Measurements from ENCODE around the gene CASP10. TPM values are rescaled to one million over a fixed set of nuclear protein-coding genes. Genes with fewer than 3 reads are reported as not detected.

CASP10 gene
- total RNA-seq, 2 experiments from 2014 or later = 18.3 to 22.6 TPM

DNA sequence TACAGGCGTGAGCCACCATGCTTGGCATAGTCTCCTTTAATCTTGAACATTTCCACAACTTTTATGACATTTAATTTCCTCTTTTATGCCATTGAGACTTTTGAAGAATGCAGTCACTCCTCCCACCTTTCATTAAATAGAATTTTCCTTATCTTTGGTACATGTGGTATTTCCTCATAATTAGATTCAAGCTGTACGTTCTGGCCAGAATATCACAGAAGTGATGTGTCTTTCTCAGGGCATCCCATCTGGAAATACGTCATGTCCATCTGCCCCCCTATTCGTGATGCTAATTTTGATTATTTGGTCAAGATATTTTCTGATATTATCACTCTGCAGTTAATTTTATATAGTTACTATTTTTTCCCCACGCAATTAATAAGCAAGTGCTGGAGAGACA, 16.9 kb downstream of the CASP10 start:
- H3K36me3 Mint-ChIP-seq (ENCODE audit: low read depth) = peaks cover 35% of the 10 kb centered on the region
- ATAC-seq (no peak), DNase-seq (no peak)
- peaks cover 34% of the 10 kb centered on the region for H3K4me1 Mint-ChIP-seq (ENCODE audit: low read depth)
- no peak overlapping the region for H3K4me3 Mint-ChIP-seq
- intact Hi-C loops (cut with micrococcal nuclease) = no loop called here
- H3K27ac Mint-ChIP-seq = no peak overlapping the region
- no peaks in the 10 kb centered on the region for H3K27me3 Mint-ChIP-seq
- ChIA-PET POLR2A (no interaction called here), CTCF (no interaction called here)
- TF ChIP-seq, protein P1, sequence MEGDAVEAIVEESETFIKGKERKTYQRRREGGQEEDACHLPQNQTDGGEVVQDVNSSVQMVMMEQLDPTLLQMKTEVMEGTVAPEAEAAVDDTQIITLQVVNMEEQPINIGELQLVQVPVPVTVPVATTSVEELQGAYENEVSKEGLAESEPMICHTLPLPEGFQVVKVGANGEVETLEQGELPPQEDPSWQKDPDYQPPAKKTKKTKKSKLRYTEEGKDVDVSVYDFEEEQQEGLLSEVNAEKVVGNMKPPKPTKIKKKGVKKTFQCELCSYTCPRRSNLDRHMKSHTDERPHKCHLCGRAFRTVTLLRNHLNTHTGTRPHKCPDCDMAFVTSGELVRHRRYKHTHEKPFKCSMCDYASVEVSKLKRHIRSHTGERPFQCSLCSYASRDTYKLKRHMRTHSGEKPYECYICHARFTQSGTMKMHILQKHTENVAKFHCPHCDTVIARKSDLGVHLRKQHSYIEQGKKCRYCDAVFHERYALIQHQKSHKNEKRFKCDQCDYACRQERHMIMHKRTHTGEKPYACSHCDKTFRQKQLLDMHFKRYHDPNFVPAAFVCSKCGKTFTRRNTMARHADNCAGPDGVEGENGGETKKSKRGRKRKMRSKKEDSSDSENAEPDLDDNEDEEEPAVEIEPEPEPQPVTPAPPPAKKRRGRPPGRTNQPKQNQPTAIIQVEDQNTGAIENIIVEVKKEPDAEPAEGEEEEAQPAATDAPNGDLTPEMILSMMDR (IDR thresholded peaks at IDR 0.05) = no peak
- no peaks in the 10 kb centered on the region for H3K9me3 Mint-ChIP-seq

DNA sequence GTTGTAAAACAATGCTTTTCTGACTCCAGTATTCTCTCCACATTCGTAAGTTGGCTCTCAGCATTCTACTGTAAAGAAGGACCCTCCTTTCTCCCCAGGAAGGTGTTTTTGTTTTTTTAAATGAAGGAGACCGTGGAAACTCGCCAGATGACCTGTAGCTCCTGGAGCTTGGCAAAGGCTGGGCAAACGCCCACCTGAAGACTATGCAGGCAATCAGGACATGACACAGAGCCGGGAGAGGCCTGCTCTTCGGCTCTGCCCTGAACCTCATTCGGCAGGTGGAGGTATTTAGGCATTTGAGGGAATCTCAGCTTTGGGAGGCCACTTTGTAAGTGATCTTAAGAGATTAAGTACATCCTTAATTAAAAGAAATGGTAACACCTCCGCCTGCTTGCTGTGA, 17.4 kb downstream of the CASP10 start:
- TF ChIP-seq, protein P1 (IDR thresholded peaks at IDR 0.05) = no peak
- H3K36me3 Mint-ChIP-seq (ENCODE audit: low read depth) = peaks cover 31% of the 10 kb centered on the region
- no peak overlapping the region for H3K4me3 Mint-ChIP-seq
- DNase-seq = no peak
- ChIA-PET POLR2A (no interaction called here), CTCF (interaction anchor here (1.2 to 2.2 kb wide), 2 partner anchors 8 to 32 kb away, joined by 4 to 8 read pairs; no protein-coding TSS in a partner anchor)
- ATAC-seq = no peak
- peaks cover 33% of the 10 kb centered on the region for H3K4me1 Mint-ChIP-seq (ENCODE audit: low read depth)
- H3K9me3 Mint-ChIP-seq = no peaks in the 10 kb centered on the region
- intact Hi-C loops (cut with micrococcal nuclease) = no loop called here
- no peaks in the 10 kb centered on the region for H3K27me3 Mint-ChIP-seq
- H3K27ac Mint-ChIP-seq = peak overlapping the region; percentile 40

DNA sequence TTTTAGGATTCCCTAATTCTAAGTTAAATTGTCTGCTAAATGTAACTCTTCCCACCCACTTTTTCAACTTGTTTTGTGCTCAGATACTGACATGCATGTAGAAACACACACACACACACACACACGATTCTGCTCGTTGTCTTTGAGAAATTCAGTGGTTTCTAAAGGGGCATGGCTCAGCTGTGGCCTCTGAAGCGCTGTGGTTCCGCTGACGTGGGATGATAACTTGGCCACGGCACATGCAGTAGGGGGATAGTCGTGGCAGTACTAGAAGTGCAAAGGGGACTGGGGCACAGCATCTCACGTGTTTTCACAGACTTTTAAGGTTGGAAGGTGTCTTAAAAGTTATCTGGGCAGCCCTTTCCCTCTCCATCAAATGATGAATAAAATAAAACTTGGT, 18.4 kb downstream of the CASP10 start:
- intact Hi-C loops (cut with micrococcal nuclease) = no loop called here
- TF ChIP-seq, protein P1 (IDR thresholded peaks at IDR 0.05) = no peak
- Mint-ChIP-seq H3K4me1 (ENCODE audit: low read depth) (peaks cover 30% of the 10 kb centered on the region), H3K36me3 (ENCODE audit: low read depth) (peaks cover 24% of the 10 kb centered on the region), H3K27me3 (no peaks in the 10 kb centered on the region), H3K4me3 (no peak overlapping the region), H3K9me3 (no peaks in the 10 kb centered on the region), H3K27ac (no peak overlapping the region)
- POLR2A ChIA-PET = interaction anchor here (1.2 to 1.7 kb wide), 3 partner anchors 9 to 21 kb away, joined by 3 to 5 read pairs (median 3); no protein-coding TSS in a partner anchor
- CTCF ChIA-PET = interaction anchor here (1.2 to 2.2 kb wide), 2 partner anchors 9 to 31 kb away, joined by 4 to 8 read pairs; no protein-coding TSS in a partner anchor
- no peak for ATAC-seq
- peak; percentile 46 for DNase-seq

DNA sequence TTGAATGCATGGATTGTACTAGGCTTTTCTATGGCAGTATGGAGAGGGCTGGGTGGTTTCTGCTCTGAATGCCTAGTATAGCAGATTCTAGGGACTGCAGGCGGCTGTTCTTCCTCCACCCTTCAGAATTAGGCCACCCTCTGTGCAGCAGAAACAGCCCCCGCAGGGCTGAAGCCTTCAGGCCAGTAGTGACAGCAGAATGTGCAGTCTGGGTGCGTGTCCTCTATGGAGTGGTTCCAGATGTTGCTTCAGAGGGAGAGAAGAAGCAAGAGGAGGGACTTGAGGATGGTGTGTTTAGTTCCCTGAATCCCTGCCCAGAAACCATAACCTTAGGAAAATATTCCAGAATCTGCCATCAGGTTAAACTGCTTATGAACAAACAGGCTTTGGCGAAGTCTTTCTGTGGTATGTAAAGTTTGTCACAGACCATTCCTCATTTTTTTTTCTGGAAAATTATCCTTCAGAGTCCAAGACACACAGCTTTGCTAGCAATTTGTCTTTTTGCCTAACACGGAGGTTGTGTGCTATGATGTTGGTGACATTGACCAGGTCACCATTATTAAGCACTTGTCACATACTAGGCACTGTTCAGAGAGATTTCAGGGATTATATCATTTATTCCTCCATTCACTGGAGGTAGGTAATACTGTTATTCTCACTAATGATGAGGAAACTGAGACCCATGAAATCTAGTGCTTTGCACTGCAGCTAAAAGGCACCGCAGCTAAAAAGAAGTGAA, 21.1 kb downstream of the CASP10 start:
- POLR2A ChIA-PET = interaction anchor here (1.1 to 1.4 kb wide), 4 partner anchors 9 to 21 kb away, joined by 3 to 5 read pairs (median 4); partner anchors contain the start of gene CASP10
- Mint-ChIP-seq H3K9me3 (no peaks in the 10 kb centered on the region), H3K27ac (no peak overlapping the region), H3K4me1 (ENCODE audit: low read depth) (peaks cover 31% of the 10 kb centered on the region), H3K27me3 (no peaks in the 10 kb centered on the region), H3K36me3 (ENCODE audit: low read depth) (peaks cover 25% of the 10 kb centered on the region), H3K4me3 (no peak overlapping the region)
- DNase-seq = no peak
- intact Hi-C loops (cut with micrococcal nuclease) = no loop called here
- ATAC-seq = no peak
- TF ChIP-seq, protein P1 (IDR thresholded peaks at IDR 0.05) = no peak
- CTCF ChIA-PET = interaction anchor here (1.1 to 1.5 kb wide), 2 partner anchors 21 to 28 kb away, joined by 3 read pairs; partner anchors contain the start of gene CASP10
